22Rv1 (cell line): ENCODE results near the gene FTSJ1.

Source experiments
- CTCF ChIP-seq: fragments of 450-650 bp; IDR thresholded peaks from 2 replicates; pipeline ENCODE4 v1.5.1; 2017; ENCODE audit warnings: mild to moderate bottlenecking
- ZFX ChIP-seq: fragments of 450-650 bp; IDR thresholded peaks from 2 replicates; pipeline ENCODE4 v1.6.1; 2017; ENCODE audit warnings: antibody characterized with exemption, borderline replicate concordance

GRCh38 chrX:48490661-48491060 is 14.7 kb downstream of the FTSJ1 start:
- TF ChIP-seq CTCF = no peak
- TF ChIP-seq ZFX = no peak
